Epithelial cell of esophagus (primary cell): ENCODE results near the gene MPRIP.
A peak's percentile ranks its signal among the peaks of the same experiment; 100 is the strongest.

Experiments used
- DNase-seq: peaks from one replicate; pipeline ENCODE4 v3.0.0; 2010; ENCODE audit warnings: low read depth
- H3K4me3 ChIP-seq: 2 replicates; pipeline ENCODE4 v1.5.1; 2011; ENCODE audit warnings: mild to moderate bottlenecking, low read length, control low read depth
- TF ChIP-seq, protein P1 (sequence below): IDR thresholded peaks from 2 replicates; pipeline ENCODE4 v1.5.1; 2011; ENCODE audit warnings: low read depth, mild to moderate bottlenecking, low read length, control low read depth, inconsistent platforms; ENCODE audit not compliant: insufficient read depth; ENCODE audit errors: missing control alignments

The MPRIP gene

DNA sequence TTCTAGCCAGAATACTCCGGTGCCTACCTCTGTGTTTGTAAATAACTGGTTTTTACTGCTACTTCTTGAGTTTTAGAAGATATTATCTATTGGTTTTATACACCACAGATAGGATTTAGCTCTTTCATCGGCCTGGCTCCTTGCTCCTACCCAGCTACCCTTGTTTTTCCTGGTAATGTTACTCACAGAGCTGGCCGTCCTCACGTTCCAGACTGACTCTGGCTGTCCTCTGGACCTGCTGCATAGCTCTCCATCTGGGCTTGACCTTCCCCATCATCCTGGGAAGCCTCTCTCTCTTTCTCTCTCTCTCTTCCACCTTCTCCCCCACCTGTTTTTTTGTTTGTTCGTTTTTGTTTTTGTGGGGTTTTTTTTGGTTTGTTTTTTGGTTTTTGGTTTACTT, 51.5 kb downstream of the MPRIP start:
- H3K4me3 ChIP-seq, result no peak overlapping the region
- TF ChIP-seq, protein P1, sequence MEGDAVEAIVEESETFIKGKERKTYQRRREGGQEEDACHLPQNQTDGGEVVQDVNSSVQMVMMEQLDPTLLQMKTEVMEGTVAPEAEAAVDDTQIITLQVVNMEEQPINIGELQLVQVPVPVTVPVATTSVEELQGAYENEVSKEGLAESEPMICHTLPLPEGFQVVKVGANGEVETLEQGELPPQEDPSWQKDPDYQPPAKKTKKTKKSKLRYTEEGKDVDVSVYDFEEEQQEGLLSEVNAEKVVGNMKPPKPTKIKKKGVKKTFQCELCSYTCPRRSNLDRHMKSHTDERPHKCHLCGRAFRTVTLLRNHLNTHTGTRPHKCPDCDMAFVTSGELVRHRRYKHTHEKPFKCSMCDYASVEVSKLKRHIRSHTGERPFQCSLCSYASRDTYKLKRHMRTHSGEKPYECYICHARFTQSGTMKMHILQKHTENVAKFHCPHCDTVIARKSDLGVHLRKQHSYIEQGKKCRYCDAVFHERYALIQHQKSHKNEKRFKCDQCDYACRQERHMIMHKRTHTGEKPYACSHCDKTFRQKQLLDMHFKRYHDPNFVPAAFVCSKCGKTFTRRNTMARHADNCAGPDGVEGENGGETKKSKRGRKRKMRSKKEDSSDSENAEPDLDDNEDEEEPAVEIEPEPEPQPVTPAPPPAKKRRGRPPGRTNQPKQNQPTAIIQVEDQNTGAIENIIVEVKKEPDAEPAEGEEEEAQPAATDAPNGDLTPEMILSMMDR, result no peak
- DNase-seq, result no peak

DNA sequence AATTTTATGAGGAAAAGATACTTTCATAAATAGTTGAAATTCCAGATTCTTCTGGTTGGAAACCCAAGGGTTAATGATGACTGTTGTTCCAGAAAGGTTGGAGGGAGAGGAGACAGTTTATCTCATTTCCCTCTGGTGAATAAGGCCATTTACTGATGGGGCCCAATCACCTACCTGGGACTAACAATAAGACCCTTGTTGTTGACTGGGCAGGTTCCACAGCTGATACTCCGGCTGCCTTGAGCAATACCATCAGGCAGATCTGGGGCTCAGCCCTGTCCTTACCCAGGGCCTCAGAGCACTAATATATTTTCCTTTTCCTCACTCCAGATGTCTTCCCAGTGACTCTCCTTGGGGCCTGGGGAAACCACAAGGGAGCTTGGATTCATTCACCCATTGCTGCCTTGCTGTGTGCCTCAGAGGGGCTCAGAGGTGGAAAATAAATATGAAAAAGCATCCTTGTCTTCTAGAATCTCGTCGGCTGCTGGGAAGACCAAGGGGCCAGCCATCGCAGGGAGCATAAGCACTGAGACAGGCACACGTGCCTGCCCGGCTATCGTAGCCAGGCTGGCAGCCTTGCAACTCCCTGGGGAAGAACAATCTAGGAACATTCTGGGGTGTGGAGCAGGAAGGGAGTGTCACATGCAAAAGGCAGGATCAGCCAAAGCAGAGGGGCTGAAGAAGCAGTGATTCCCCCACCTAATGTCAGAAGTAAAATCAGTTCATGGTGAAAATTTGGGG, 54.4 kb downstream of the MPRIP start:
- DNase-seq, result peak; percentile 12
- no peak overlapping the region for H3K4me3 ChIP-seq
- TF ChIP-seq, protein P1, result no peak

DNA sequence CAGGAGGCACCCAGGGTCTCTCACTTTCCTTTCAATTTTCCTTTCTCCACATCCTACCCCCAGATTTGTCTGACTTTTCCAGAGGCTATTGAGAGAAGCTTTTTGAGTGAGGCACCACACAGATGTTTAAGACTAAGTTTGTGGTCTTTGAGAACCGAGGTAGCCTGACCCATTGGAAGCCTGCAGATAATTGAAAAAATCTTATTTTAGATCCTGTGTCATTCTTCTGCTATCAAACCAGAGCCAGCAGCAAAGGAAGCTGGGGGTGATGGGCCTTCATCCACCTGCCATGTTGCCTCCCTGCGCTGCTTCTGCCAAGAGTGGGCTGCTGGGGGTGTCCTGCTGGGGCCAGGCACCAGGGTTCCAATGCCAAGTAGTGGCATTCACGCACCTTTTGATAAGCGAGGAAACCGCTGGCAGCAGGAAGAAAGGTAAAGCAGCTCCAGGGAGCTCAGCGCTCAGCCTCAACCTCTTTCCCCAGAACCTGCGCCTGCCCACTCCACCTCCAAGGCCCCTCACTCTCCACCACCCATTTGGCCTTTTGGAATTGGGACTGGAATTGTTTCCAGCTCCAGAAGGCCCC, 55.6 kb downstream of the MPRIP start:
- H3K4me3 ChIP-seq, result no peak overlapping the region
- DNase-seq, result no peak
- TF ChIP-seq, protein P1, result no peak

DNA sequence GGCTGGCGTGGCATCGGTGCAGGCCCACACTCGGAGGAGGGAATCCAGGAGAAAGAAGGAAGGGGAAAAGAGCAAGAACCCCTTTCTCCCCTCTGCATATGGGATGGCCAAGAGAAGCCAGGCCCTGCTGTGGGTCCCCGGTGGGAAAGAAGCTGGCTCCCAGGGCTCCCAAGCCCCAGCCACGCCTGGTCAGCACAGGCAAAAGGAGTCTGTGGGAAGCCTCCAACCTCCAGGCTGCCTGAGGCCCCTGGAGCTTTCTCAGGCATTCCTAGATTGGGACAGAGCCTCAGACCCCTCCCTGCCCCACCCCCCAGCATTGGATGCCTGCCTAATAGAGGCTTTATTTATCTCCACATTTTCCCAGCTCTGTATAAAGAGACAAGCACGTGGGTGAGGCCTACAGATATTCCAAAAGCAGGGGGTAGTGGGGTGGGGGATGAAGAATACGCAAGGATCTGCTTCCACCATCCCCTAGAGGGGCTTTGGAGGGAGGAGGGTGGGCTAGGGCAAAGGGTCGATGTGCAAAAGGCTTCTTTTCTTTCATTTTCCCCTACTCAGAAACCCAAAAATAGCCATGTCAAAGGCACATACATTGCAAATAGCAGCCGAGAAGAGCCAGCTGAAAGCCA, 56.4 kb downstream of the MPRIP start:
- no peak for DNase-seq
- TF ChIP-seq, protein P1, result no peak
- H3K4me3 ChIP-seq, result no peak overlapping the region

DNA sequence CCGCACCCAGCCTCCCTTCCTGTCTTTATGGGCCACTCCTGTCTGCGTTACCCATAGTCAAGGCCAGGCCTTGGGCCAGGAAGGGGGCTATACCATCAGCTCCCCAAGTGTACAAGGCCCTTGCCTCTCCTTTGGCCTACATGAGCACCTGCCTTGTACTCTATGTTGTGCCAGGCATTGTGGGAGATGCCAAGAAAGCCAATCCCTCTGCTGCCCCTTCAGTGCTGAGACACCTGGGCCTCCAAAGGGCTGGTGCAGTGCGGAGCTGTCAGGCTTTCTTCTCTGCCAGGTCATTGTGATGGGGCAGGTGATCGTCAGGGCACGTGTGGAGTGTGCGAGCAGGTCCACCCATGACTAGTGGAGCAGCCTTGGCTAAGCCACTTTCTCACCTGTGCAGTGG, 59.9 kb downstream of the MPRIP start:
- no peak for DNase-seq

DNA sequence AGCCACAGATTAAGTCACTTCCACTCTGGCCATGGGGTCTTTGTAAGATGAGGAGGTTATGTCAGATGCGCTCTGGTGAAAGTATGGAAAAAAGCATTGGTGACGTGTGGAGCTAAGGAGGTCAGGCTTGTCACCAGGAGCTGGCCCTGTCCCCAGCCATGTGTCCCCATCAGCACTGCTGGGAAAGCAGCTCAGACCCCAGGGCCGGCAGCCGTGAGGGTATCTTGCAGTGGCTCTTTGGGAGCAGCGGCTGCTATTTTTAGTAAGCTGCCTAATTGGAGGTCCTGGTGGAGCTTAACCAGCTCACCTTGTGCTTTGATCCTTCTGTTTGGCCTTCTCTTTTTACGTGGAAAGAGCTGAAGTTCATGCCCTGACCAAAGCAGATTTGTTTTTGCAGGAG, 60.9 kb downstream of the MPRIP start:
- no peak for DNase-seq
- TF ChIP-seq, protein P1, result no peak
- no peak overlapping the region for H3K4me3 ChIP-seq

More for the DNA sequence above, 59.9 kb downstream of the MPRIP start:
- TF ChIP-seq, protein P1, result no peak
- no peak overlapping the region for H3K4me3 ChIP-seq
